OCI-LY1 (cell line): ENCODE data around the gene HELLS.

ENCODE experiments used
- EZH2 ChIP-seq: fragments of 200-600 bp; sonication (generic), shearing (Covaris generic); IDR thresholded peaks from 2 replicates; pipeline ENCODE4 v1.8.0; 2017; ENCODE audit warnings: borderline replicate concordance, mixed run types, mild to moderate bottlenecking, antibody characterized with exemption, low read length, moderate library complexity, mixed read lengths
- TF ChIP-seq, protein P1 (sequence below): fragments of 200-600 bp; sonication (generic), shearing (Covaris generic); IDR thresholded peaks from 2 replicates; pipeline ENCODE4 v1.5.1; 2017; ENCODE audit warnings: mild to moderate bottlenecking, antibody characterized with exemption, low read length, moderate library complexity, mixed read lengths

DNA sequence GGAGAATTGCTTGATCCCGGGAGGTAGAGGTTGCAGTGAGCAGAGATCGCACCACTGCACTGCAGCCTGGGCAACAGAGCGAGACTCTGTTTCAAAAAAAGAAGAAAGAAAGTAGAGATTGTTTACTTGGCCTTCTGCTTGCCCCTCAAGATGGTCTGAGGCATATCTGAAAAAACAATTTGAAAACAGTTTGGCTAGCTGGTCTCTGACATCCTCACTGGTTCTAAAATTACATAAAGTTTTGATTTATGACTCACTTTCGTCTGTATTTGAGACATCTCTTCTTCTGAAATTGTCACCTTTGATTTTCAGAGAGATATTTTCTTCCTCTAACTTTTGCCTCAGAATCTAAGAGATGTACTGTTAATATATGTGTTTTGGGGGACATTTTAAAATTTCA lies 49.6 kb upstream of the HELLS start:
- TF ChIP-seq, protein P1, sequence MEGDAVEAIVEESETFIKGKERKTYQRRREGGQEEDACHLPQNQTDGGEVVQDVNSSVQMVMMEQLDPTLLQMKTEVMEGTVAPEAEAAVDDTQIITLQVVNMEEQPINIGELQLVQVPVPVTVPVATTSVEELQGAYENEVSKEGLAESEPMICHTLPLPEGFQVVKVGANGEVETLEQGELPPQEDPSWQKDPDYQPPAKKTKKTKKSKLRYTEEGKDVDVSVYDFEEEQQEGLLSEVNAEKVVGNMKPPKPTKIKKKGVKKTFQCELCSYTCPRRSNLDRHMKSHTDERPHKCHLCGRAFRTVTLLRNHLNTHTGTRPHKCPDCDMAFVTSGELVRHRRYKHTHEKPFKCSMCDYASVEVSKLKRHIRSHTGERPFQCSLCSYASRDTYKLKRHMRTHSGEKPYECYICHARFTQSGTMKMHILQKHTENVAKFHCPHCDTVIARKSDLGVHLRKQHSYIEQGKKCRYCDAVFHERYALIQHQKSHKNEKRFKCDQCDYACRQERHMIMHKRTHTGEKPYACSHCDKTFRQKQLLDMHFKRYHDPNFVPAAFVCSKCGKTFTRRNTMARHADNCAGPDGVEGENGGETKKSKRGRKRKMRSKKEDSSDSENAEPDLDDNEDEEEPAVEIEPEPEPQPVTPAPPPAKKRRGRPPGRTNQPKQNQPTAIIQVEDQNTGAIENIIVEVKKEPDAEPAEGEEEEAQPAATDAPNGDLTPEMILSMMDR = no peak
- TF ChIP-seq EZH2 = no peak
